ENCODE measurements around the gene LIF.

LIF gene

DNA sequence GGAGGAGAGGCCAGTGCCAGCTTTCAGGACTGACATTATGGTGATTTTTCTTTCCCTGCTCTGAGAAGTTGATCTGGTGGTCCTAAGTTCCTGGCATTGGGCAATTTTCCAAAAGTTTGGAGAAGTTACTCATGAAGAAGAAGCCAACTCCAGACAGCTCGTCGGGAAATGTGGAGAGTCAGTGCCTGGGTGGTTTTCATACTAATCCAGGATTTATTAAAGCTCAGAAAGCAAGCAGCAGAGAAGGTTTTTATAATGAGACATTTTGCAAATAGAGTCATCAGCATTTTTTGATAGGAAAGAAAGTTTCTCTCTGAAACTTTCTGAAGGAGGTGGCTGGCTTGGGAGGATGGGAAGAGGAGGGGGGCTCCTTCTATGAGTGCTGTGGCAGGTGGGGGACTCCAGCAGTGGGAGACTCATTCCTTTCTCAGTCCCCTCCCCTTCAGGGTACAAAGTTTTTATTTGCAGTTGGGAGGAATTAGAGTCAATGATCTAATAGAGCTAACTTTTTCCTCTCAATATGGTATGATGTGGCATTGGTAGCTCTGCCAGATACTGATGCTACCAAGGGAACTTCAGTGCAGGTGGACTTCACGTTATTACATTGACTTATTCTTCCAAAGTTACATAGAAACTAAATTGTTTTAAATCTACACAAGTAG, 55.4 kb downstream of the LIF start:
- no peak for DNase-seq (ENCODE audit: low read depth in 3 of 3, low spot score in 1 of 3)

DNA sequence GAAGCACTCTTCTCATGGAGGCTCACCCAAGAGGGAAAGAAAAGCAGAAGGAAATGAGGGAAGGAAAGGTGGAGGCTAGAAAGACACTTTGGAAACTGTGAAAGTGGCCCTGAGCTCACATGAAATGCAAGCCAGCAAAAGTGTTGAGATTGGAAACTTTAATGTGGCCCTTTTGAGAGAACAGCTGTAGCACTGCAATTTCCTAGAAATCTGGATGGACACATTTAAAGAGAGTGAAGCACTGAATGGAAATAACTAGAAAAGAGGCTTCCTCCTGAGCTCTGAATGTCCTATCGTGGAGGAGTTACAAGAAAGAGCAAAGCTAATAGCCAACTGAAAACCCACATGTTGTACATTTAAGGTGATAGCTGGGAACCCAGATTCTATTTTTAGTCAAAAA, 56.0 kb downstream of the LIF start:
- no peak for DNase-seq (ENCODE audit: low read depth in 3 of 3, low spot score in 1 of 3)

All from stimulated activated CD4-positive, alpha-beta T cell treated with anti-CD3 and anti-CD28 coated beads, TNF-alpha, amount 100 ng/mL, for 1 hour (primary cell).